B cell (primary cell): ENCODE measurements around the gene ARHGAP6. TPM values are rescaled to one million over a fixed set of nuclear protein-coding genes. Genes with fewer than 3 reads are reported as not detected.

Experiments used
- ATAC-seq: fragments of 200-7000 bp; cut with Tn5 transposase; one replicate; pipeline ENCODE4 v1.10.0; 2021; ENCODE audit warnings: low read depth, mild to moderate bottlenecking, moderate number of reproducible peaks, moderate library complexity
- CTCF ChIA-PET: fragments of 350-600 bp; sonication (Branson Sonifier 250); formaldehyde crosslinking; loops from one replicate; lab custom pipeline; 2021; ENCODE audit warnings: antibody characterized with exemption, inconsistent platforms; lab: Charles Lee
- POLR2A ChIA-PET: fragments of 350-600 bp; sonication (Branson Sonifier 250); formaldehyde crosslinking; loops from one replicate; lab custom pipeline; 2021; ENCODE audit warnings: antibody characterized with exemption; lab: Charles Lee
- DNase-seq: peaks from one replicate; pipeline ENCODE4 v3.0.0; 2013
- H2AFZ ChIP-seq: 2 replicates; pipeline ENCODE4 v1.6.1; 2012; ENCODE audit warnings: mild to moderate bottlenecking, low read depth, low read length; ENCODE audit not compliant: insufficient read depth, poor library complexity, severe bottlenecking
- H3K27ac ChIP-seq, 2 donors: 1 replicate in 1 of 2; 2 replicates in 1 of 2; pipeline ENCODE4 v1.5.1; 2012 to 2013; ENCODE audit warnings: low read length in 2 of 2, mild to moderate bottlenecking in 2 of 2, moderate library complexity in 1 of 2
- H3K27me3 ChIP-seq, 4 experiments: fragments of 200-600 bp in 1 of 4; sonication (generic) in 1 of 4; replicated peaks in 1 of 4; 1 replicate in 2 of 4; 2 replicates in 2 of 4; pipeline versions ENCODE4 v1.6.1 to v1.7.0; 2013 to 2016; ENCODE audit warnings: low read length in 3 of 4, mild to moderate bottlenecking in 2 of 4, mixed read lengths in 1 of 4, moderate library complexity in 1 of 4; ENCODE audit not compliant: insufficient read depth in 4 of 4, control insufficient read depth in 3 of 4; ENCODE audit errors: control extremely low read depth in 1 of 4
- H3K36me3 ChIP-seq, 2 experiments: replicated peaks in 1 of 2; 1 replicate in 1 of 2; 2 replicates in 1 of 2; pipeline versions ENCODE4 v1.6.1 to v1.7.1; 2013; ENCODE audit warnings: low read length in 1 of 2; ENCODE audit not compliant: insufficient read depth in 2 of 2, control insufficient read depth in 1 of 2; ENCODE audit errors: control extremely low read depth in 1 of 2, extremely low read depth in 1 of 2
- H3K4me1 ChIP-seq, 2 donors: fragments of 200-600 bp in 1 of 2; sonication (generic) in 1 of 2; 1 replicate in 1 of 2; 2 replicates in 1 of 2; pipeline versions ENCODE4 v1.5.1 to v1.6.1; 2013 to 2017; ENCODE audit warnings: low read length in 2 of 2; ENCODE audit not compliant: control insufficient read depth in 2 of 2, insufficient read depth in 2 of 2
- H3K4me2 ChIP-seq: replicated peaks from 2 replicates; pipeline ENCODE3; 2012; ENCODE audit warnings: mild to moderate bottlenecking, low read depth, low read length; ENCODE audit not compliant: poor library complexity, severe bottlenecking
- H3K4me3 ChIP-seq, 5 experiments: fragments of 200-600 bp in 1 of 5; sonication (generic) in 1 of 5; 1 replicate in 3 of 5; 2 replicates in 2 of 5; pipeline versions ENCODE4 v1.5.1 to v1.7.0; 2011 to 2016; ENCODE audit warnings: low read length in 4 of 5, mild to moderate bottlenecking in 4 of 5, low read depth in 2 of 5, control low read depth in 1 of 5, moderate library complexity in 1 of 5; ENCODE audit not compliant: insufficient read depth in 1 of 5; ENCODE audit errors: control extremely low read depth in 1 of 5, extremely low read depth in 1 of 5
- H3K79me2 ChIP-seq: fragments of 200-600 bp; sonication (generic); one replicate; pipeline ENCODE4 v1.6.0; 2016; ENCODE audit warnings: low read length; ENCODE audit not compliant: control insufficient read depth, insufficient read depth
- H3K9ac ChIP-seq: fragments of 200-600 bp; sonication (generic); 2 replicates; pipeline ENCODE4 v1.6.1; 2017; ENCODE audit warnings: mild to moderate bottlenecking, low read length, moderate library complexity
- H3K9me3 ChIP-seq, 3 donors: one replicate each; pipeline versions ENCODE4 v1.6.1 to v1.7.1; 2013; ENCODE audit warnings: low read length in 2 of 3; ENCODE audit not compliant: control insufficient read depth in 2 of 3, insufficient read depth in 1 of 3; ENCODE audit errors: control extremely low read depth in 1 of 3
- H4K20me1 ChIP-seq: 2 replicates; pipeline ENCODE4 v1.6.0; 2012; ENCODE audit warnings: mild to moderate bottlenecking, low read length; ENCODE audit not compliant: insufficient read depth, control insufficient read depth, poor library complexity, severe bottlenecking
- H3K27ac Mint-ChIP-seq: one replicate; pipeline ENCODE4 v1.8.0; 2021; ENCODE audit warnings: mixed read lengths
- H3K27me3 Mint-ChIP-seq: one replicate; pipeline ENCODE4 v1.8.0; 2021; ENCODE audit warnings: mixed read lengths
- H3K4me1 Mint-ChIP-seq: one replicate; pipeline ENCODE4 v1.8.0; 2021; ENCODE audit warnings: mixed read lengths
- H3K4me3 Mint-ChIP-seq: one replicate; pipeline ENCODE4 v1.8.0; 2021; ENCODE audit warnings: mixed read lengths
- H3K9me3 Mint-ChIP-seq: one replicate; pipeline ENCODE4 v1.8.0; 2022; ENCODE audit warnings: mixed read lengths; ENCODE audit not compliant: insufficient read depth
- EZH2 ChIP-seq: IDR thresholded peaks from 2 replicates; pipeline ENCODE4 v1.6.1; 2012; ENCODE audit warnings: borderline replicate concordance, low read depth, mild to moderate bottlenecking, moderate library complexity, low read length; ENCODE audit not compliant: insufficient read depth, poor library complexity, severe bottlenecking
- WGBS: methylation state at CpG from one replicate; pipeline ENCODE4 v1.1.5; 2013; ENCODE audit warnings: missing lambda C conversion rate; ENCODE audit not compliant: insufficient coverage; 5-methylcytosine and 5-hydroxymethylcytosine counted together
- intact Hi-C: fragments of 100-400 bp; cut with micrococcal nuclease; formaldehyde crosslinking; loops from one replicate; pipeline ENCODE4 v1.10.0; 2022
- polyA plus RNA-seq: library from polyadenylated mRNA; depleted of rRNA; stranded (reverse); fragments of >200 nt; gene quantifications from 2 replicates; pipeline ENCODE4 v1.2.3, GENCODE V29; 2012
- total RNA-seq, 2 donors: library from RNA; stranded (reverse); fragments of 120-200 nt in 1 of 2; gene quantifications; 1 replicate in 1 of 2; 2 replicates in 1 of 2; pipeline versions ENCODE4 v1.2.3 to v1.2.4, GENCODE V29; 2013 to 2022
- TF ChIP-seq, protein P1 (sequence below): fragments of 200-600 bp; IDR thresholded peaks from one replicate; pipeline ENCODE4 v1.8.0; 2022; ENCODE audit warnings: antibody characterized with exemption, mild to moderate bottlenecking

ARHGAP6 gene
- total and polyA plus RNA-seq, 2 donors (not counting 1 experiment from before 2014, with no cell fraction given) = 1.6 to 2.6 TPM

DNA sequence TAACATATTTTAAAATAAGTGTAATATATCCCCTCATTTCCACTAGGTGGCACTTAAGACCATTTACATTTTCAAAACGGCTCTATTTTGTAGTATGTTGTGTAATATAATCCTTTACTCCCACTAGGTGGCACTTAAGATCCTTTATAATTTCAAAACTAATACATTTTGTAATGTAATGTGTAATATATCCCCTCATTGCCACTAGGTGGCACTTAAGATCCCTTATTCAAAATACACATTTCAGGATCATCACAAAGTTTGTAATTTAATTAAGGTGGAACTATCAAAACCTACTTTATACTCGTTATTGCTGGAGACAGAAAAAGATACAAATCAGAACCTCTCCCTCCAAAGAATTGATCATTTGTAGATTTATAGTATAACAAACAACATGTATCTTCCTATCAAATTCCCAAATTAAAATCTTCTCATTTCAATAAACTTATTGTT, 132.5 kb downstream of the ARHGAP6 start:
- no peak overlapping the region for H3K27ac Mint-ChIP-seq
- TF ChIP-seq EZH2 = no peak
- TF ChIP-seq, protein P1, sequence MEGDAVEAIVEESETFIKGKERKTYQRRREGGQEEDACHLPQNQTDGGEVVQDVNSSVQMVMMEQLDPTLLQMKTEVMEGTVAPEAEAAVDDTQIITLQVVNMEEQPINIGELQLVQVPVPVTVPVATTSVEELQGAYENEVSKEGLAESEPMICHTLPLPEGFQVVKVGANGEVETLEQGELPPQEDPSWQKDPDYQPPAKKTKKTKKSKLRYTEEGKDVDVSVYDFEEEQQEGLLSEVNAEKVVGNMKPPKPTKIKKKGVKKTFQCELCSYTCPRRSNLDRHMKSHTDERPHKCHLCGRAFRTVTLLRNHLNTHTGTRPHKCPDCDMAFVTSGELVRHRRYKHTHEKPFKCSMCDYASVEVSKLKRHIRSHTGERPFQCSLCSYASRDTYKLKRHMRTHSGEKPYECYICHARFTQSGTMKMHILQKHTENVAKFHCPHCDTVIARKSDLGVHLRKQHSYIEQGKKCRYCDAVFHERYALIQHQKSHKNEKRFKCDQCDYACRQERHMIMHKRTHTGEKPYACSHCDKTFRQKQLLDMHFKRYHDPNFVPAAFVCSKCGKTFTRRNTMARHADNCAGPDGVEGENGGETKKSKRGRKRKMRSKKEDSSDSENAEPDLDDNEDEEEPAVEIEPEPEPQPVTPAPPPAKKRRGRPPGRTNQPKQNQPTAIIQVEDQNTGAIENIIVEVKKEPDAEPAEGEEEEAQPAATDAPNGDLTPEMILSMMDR = peak; percentile 90
- intact Hi-C loops = loop anchor here (1.0 to 2.0 kb wide), 5 partner anchors 191 to 1238 kb away; no protein-coding TSS in a partner anchor
- H3K4me2 ChIP-seq = no peak overlapping the region
- no peaks in the 10 kb centered on the region for H3K79me2 ChIP-seq
- H3K4me1 Mint-ChIP-seq = peaks cover 2% of the 10 kb centered on the region
- no peaks in the 10 kb centered on the region for H3K9me3 Mint-ChIP-seq
- H3K9me3 ChIP-seq = no peaks in the 10 kb centered on the region
- H3K36me3 ChIP-seq = no peaks in the 10 kb centered on the region
- ATAC-seq (peak; percentile 99), DNase-seq (peak; percentile 75)
- H3K27me3 ChIP-seq = peaks cover 0 to 5% (median 0%) of the 10 kb centered on the region in 4 experiments
- no peaks in the 10 kb centered on the region for H3K4me1 ChIP-seq
- no CpG with 5 or more reads among the region's 2 CpGs for WGBS
- POLR2A ChIA-PET = no interaction called here
- no peak overlapping the region for H3K9ac ChIP-seq
- CTCF ChIA-PET = interaction anchor here (1.8 kb wide), 1 partner anchor 238 kb away, joined by 9 read pairs; no protein-coding TSS in a partner anchor
- no peak overlapping the region for H3K27ac ChIP-seq
- H3K4me3 ChIP-seq = no peak overlapping the region
- no peak overlapping the region for H3K4me3 Mint-ChIP-seq
- no peaks in the 10 kb centered on the region for H4K20me1 ChIP-seq
- H2AFZ ChIP-seq = no peak overlapping the region
- no peaks in the 10 kb centered on the region for H3K27me3 Mint-ChIP-seq

DNA sequence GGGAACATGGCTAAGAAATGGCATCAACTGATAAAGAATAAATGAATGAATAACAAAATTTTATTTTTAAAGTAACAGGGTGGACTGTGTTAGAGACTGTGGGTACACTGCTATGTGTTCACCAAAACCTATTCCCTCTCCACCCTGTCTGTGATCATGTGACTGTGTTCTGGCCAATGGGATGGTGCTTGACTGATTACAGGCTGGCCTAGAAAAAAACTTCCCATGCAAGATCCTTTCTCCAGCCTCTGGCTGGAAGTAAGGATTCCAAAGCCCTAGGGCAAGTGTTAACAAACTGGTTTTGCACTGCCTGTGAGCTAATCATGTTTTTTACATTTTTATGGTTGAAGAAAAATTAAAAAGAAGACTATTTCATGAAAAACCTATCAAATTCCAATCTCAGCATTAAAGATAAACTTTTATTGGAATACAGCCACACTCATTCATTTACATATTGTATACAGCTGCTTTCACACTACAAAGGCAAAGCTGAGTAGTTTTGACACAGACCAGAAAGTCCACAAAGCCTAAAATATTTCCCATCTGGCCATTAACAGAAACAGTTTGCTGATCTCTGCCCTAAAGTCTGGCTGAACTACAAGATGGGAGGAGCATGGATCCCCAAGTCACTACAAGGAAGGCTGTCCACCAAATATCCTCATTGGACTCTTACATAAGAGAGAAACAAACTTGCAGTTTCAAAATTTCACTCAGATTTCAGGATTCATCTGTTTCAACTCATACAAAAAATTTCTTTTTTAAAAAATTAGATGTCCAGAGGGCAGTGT, 133.2 kb downstream of the ARHGAP6 start:
- POLR2A ChIA-PET = interaction anchor here (0.6 kb wide), 1 partner anchor 1309 kb away, joined by 5 read pairs; no protein-coding TSS in a partner anchor
- Histone ChIP-seq H4K20me1 (no peaks in the 10 kb centered on the region), H3K36me3 (no peaks in the 10 kb centered on the region), H3K9me3 (no peaks in the 10 kb centered on the region), H2AFZ (no peak overlapping the region), H3K4me1 (no peaks in the 10 kb centered on the region), H3K79me2 (no peaks in the 10 kb centered on the region), H3K9ac (no peak overlapping the region), H3K4me2 (no peak overlapping the region), H3K27me3 (peaks cover 0 to 5% (median 0%) of the 10 kb centered on the region in 4 experiments), H3K4me3 (no peak overlapping the region), H3K27ac (no peak overlapping the region)
- H3K9me3 Mint-ChIP-seq = no peaks in the 10 kb centered on the region
- intact Hi-C loops = loop anchor here (1.0 to 2.0 kb wide), 5 partner anchors 192 to 1238 kb away; no protein-coding TSS in a partner anchor
- H3K4me3 Mint-ChIP-seq = no peak overlapping the region
- no peak for ATAC-seq
- TF ChIP-seq EZH2 = no peak
- TF ChIP-seq, protein P1 = no peak
- CTCF ChIA-PET = interaction anchor here (0.7 to 2.1 kb wide), 4 partner anchors 161 to 394 kb away, joined by 3 to 9 read pairs (median 6); no protein-coding TSS in a partner anchor
- H3K4me1 Mint-ChIP-seq = peaks cover 2% of the 10 kb centered on the region
- no peak for DNase-seq
- no peaks in the 10 kb centered on the region for H3K27me3 Mint-ChIP-seq
- no peak overlapping the region for H3K27ac Mint-ChIP-seq
